CD4-positive, alpha-beta T cell treated with Interleukin-21 for 1 hour (primary cell): ENCODE results near the gene TMOD3.
"Not testable (repeated sequence)": the region's sequence is repeated elsewhere in the genome, so short reads cannot be mapped to it uniquely, and the experiment has no call there.

Source experiments
- DNase-seq: peaks from one replicate; pipeline ENCODE4 v3.0.0-alpha.2; 2020

Gene TMOD3

DNA sequence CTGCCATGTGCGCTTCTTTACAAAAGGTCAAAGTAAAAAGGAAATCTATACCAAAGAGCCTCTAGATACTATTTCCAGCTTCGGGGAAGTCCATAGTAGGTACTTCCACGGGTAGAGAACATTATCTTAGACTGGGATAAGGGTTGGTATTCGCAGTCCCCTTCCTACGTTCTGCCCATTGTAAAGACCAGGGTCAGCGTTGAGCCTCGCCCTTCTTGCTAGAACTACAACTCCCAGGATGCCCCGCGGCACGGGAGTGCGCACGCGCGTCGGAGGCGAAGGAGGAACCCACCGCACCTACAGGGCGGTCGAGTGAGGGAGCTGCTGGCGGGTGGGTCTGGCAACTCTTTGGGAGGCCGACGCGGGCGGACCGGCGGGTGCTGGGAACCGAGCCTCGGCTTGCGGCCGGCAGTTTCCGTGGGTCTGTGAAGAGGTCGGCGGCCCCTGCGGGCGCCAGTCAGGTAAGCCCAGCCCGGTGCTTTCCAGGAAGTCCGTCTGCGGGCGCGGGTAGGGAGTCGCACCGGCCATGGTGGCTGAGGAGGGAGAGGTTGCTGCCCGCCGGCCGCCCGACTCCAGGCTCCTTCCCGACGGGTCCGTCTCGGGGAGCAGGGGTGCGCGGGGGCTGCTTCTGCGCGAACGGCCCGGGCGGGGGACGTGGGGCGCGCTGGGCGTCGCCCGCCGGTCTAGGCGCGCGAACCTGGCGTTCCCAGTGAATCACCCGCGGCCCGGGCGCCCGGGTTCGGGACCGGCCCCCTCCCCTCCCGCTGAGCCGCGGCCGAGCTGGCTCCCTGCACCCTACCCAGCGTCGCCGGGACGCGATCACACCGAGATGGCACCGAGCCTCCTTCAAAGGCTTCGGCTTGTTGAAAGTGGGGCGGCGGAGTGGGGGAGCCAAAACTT, at the start of gene TMOD3:
Gene TMOD3 (plus strand): TSS at position 278 of the 900 bp plus-strand sequence. CDS start 33,232 bp downstream, outside the sequence.
- DNase-seq: peak; percentile 91

DNA sequence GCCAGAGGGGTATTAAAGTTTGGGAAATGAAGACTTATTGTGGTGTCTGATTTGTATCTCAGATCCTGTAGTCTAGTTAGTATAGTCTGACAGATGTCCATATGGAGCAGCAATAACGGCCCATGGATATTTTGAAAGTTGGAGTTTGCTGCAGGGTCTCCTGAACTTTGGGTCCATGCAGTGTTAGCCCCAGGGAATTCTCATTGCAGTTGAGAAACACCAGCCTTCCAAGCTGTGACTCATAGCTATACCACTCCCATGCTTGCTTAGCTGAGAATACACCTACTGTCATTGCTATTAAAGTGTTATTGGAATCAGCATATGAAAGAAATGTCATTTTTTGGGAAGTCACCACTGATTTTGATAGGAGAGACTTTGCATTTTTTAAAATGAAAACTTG, 48.8 kb upstream of the TMOD3 start:
- DNase-seq: no peak

DNA sequence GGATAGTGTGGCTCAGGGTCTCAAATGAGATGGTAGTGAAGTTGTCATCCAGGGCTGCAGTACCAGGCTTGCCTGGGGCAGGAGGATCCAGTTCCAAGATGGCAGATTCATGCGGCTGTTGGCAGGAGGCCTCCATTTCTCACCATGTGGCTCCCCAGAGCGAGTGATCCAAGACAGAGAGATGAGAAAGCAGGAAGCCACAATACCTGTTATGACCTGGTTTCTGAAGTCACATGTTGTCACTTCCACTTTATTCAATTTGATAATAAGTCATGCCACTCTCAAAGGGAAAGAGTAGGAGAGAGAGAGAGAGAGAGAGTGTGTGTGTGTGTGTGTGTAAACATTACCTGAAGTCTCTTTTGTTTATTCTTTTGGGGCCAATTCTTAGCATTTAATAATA, 47.9 kb upstream of the TMOD3 start:
- no peak for DNase-seq

DNA sequence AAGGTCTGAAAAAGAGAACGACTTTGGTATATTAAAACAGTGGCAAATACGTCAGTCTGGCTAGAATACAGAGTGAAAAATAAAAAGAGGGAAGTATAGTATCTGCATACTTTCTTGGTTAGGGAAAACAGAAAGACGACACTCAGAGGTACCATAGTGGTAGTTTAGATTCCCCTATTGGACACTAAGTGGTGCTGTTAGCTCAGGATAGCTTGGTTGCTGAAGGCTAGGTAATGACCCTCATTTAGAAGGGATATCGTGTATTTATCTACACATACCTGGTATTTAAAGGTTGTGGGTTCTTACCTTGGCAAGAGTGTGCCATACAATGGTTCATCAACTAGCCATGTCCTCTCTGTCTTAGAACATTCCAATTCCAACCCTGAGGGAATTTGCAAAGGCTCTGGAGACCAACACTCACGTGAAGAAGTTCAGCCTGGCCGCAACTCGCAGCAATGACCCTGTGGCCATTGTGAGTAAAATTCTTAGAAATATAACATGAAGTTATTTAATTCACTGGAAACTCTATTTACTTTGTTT, 47.0 kb upstream of the TMOD3 start:
- DNase-seq: no peak

DNA sequence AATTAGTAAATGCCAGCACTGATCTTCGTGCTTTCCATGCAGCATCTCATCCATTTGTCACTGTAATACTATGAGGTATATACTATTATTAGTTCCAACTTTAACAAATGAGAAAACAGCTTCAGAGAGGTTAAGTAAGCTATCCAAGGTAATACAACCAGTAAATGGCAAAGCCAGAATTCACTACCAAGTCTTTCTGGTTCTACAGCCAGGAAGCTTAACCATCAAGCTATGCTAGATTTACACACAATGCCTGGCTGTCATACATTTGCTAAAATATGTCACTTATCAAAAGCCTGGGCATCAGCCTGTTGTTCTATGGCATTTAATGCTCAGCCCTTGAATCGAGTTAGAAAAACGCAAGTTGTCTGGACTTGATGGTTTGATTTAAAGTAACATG, 45.5 kb upstream of the TMOD3 start:
- no peak for DNase-seq

DNA sequence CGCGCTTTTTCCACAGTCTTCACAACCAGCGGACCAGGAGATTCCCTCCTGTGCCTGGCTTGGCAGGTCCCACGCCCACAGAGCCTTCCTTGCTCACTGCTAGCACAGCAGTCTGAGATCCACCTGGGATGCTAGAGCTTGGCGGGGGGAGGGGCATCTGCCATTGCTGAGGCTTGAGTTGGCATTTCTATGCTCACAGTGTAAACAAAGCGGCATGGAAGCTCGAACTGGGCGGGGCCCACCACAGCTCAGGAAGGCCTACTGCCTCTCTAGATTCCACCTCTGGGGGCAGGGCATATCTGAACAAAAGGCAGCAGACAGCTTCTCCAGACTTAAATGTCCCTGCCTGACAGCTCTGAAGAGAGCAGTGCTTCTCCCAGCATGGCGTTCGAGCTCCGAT, 42.3 kb upstream of the TMOD3 start:
- DNase-seq: not testable (repeated sequence)

DNA sequence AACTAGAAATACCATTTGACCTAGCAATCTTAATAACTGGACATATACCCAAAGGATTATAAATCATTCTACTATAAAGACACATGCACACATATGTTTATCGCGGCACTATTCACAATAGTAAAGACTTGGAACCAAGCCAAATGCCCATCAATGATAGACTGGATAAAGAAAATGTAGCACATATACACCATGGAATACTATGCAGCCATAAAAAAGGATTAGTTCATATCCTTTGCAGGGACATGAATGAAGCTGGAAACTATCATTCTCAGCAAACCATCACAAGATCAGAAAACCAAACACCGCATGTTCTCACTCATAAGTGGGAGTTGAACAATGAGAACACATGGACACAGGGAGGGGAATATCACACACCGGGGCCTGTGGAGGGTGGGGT, 37.0 kb upstream of the TMOD3 start:
- not testable (repeated sequence) for DNase-seq

DNA sequence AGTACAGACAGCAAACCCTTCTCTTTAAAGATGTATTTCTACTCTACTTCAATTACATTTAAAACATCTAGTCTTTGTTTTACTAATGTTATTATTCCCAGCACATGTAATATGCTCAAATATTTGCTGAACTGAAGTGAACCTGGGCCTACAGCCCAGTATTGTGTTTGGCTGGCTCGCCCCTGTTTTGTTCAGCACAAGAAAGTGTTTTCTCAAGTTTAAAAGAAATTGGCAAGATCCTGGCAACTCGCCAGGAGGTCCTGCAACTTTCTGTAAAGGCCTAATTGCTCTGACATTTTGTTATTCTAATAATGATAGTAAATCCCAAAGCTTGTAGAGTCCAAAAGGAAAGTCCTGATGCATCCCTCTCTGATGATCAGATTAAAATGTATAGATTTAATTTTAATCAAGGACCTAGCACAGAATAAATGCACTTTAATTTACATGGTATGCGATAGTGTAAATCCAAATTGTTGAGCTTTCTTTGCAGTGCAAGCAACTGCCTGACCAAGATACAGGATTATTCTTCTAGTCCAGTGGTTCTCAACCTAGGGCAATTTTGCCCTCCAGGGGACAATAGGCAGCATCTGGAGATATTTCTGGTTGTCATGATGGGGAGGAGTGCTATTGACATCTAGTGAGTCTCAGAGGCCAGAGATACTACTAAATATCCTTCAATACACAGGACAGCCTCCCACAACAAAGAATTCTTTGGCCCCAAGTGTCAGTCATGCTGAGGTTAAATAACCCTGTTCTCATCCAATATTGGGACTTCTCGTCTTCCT, 35.7 kb upstream of the TMOD3 start:
- DNase-seq: no peak

DNA sequence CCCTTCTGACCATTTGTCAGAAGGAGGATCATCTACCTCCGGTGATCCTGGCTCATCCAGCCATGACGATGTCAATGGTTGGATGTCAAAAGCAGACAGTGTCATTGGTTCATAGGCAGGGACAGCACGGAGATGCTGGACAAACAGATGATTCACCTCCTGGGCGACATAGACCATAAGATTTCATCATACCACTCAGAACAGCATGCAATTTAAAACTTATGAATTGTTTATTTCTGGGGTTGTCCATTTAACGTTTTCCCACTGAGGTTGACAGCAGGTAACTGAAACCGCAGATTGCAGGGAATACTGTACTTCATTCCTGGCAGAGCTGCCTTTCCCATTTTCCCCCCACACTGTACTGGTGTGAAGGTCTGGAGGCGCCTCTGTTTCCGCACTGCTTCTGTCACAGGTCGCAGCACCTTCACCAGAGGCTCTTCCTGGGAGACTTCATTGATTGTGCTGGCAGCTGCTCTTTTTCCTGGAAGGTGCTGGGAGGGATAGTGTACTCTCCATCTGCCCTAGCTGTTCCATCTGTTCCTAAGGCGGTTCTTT, 32.5 kb upstream of the TMOD3 start:
- DNase-seq: no peak

DNA sequence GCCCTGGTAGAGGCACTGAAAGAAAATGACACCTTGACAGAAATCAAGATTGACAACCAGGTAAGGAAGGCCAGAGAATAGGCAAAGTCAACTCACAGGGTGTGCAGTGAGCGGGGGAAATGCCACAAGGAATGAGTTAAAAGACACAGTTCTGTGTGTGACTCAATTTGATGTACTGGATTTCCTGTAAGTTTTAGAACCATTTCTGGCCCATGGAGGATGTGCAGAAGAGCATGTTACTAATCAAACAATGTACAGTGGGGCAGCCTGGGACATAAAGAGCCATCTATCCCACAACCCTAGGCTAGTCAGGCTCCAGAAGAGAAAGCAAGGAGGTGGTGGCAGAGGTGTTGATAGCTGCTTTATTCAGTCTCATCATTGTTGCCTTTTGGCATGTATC, 31.2 kb upstream of the TMOD3 start:
- no peak for DNase-seq

DNA sequence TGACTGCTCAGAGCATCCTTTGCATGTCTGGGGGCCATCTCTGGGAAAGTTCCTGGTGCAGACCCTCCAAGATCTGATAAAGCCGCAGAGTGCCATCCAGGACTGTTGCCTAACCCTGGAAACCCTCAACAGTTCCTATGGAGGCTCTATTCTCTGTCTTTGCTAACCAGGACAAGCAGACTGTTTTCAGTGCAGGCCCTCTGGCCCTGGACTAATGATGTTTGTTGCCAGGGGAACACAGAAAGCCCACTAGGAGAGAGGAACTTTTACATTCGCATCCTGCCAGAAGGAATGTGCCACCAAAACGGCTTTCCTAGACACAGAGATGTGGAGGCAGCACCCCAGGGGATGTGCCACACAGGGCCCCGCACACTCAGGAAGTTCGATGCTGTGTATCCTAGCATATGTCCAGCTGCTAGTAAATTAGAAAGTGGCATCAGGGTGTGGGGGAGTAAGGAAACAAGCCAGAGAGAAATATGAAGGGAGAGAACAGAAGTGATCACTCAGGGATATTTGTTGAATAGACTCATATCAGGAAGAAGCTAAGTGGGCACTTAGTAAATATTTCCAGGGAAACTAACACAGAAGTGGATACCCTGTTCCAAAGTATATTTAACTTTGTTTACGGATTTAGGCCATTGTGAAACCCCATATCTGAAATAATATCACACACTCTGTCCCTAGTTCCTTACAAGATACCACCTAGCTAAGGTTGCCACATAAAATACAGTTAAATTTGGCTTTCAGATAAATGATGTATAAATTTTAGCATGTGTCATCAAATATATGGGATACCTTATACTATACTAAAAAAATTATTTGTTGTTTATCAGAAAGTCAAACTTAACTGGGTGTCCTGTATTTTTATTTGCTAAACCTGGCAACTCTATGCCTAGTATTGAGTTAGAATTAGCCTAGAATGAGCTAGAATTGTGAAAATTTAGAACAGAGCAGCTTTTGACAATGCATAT, 29.9 kb upstream of the TMOD3 start:
- no peak for DNase-seq

DNA sequence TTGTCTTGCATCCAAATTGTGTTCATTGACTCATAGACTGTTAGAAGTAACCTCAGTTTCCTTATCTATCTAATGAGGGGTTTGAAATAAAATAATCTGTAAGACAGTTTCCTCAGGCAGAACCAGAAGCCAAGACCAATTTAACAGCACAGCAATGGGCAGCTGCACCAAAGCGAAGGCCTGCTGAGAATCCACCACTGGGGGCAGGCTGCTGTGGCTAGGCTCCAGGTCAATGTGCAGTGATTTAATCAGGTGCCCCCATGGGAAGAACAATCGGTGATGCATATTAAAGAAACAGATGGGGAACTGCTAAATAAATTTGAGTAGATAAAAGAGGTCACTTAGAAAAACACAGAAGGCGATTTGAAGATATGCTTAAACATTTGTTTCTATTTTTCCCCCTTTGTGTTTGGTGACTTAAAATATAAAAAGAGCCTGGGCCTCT, 28.0 kb upstream of the TMOD3 start:
- no peak for DNase-seq

DNA sequence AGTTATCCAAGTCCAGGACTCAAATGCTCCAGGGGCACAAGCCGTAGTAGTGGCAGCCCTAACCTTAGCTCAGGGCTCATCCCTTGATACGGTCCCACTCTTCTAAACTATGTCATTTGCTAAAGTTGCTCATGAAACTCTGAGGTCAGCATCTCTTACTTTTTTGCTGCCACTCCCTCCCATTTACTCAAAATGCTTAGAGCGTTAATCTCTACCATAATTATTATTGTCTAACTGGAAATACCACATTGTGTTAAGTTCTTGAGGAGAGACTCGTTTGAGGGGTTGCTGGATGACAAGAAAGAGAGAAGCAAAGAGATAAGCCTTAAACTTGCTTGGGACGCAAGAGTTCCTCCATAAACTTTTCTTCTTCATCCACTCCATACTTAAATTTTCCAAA, 26.9 kb upstream of the TMOD3 start:
- DNase-seq: no peak

DNA sequence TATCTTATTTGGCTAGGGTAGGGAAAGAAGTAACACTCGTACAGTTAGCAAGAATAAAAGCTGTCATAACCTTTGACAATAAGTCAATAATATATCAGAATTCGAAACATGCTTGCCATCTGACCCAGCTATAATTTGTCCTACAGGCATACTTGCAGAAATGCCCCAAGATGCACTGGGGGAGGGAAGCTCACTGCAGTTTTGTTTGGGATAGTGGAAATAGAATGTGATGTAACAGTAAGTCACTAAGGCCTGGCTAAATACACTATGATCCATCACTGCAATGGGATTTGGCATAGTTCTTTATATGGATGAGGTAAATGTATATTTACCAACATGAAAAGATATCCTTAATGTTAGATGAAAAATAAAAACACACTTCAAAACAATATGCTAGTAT, 25.5 kb upstream of the TMOD3 start:
- DNase-seq: no peak

DNA sequence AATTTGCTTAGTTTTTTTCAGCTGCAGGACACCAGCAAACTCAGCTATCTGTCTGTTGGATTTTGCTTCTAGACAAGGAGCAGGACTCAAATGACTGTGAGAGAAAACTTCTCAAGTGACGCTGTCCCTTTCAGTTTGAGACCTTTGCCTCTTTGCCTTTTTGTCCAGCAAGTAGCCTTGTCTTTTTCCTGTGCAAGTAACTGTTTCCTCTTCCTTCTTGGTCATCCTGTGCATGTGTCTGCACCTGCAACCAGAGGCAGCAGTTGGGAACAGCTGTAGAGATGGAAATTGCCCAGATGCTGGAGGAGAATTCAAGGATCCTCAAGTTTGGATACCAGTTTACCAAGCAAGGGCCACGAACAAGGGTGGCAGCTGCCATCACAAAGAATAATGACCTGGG, 23.3 kb upstream of the TMOD3 start:
- no peak for DNase-seq

DNA sequence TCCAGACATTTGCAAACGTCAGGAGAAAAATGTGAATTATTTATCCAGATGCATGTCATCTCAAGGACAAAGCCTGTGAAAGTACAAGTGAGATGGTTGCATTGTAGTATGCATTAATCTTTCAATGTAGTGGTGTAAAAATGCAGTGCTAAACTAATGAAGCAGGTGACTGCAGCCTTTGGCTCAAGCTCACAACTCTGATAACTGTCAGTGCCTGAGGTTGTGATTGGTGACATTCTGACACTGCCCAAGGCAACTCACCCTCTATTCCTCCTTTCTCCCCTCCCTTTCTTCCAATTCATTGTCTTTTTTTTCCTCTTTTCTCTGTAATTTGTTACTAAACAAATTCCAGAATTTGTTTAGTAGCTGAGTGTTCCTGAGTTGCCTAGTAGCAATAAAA, 20.0 kb upstream of the TMOD3 start:
- no peak for DNase-seq

DNA sequence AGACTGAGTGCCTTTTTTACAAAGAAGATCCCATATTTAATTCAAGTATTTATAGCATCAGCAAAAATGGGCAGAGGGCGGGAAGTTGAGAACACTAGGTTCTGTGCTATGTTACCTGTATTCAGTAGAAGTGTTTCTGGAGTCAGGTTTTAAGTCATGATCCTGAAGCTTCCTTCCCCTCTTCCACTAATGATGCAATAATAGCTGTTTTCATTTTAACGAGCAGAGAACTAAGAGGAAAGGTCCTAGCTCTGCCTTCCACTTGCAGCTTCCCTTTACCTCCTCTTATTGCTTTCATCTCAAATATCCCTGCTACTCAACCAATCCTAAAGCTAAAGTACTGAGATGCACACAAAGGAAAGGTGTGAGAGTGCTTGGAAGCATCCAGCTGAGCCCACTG, 16.9 kb upstream of the TMOD3 start:
- DNase-seq: no peak

DNA sequence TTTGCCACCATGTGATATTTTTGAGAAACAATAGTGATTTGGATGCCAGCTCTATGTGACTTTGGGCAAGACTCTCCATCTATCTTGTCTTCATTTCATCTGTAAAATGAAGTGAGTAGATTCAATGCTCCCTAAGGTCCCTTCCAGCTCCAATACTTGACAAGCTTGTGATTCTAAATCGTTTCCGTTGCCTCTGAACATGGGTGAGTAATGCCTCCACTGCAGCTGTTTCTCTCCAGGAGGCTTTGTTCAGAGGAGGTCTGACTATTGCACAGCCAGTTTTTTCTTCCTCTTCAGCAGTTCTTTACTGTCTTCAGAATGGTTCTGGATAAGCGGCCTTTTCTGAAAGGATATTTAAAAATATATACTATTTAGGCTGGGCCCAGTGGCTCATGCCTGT, 14.8 kb upstream of the TMOD3 start:
- no peak for DNase-seq

DNA sequence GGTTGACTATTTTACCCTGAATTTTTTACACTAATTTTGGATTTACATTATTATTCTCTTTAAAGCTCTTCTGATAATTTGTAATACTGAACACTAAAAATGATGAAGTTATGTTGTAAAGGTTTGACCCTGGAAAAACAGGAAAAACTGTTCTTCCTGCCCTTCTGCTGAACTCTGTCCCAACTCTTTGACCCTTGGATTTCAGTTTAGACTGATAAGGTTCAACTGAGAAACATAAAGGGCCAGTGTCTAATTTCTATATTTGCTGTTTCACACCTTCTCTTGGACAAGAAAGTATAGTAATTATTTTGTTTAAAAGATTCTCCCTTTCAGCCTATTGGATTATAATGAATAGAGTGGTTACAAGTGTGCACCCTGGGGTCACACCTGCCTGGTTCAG, 12.8 kb upstream of the TMOD3 start:
- no peak for DNase-seq

DNA sequence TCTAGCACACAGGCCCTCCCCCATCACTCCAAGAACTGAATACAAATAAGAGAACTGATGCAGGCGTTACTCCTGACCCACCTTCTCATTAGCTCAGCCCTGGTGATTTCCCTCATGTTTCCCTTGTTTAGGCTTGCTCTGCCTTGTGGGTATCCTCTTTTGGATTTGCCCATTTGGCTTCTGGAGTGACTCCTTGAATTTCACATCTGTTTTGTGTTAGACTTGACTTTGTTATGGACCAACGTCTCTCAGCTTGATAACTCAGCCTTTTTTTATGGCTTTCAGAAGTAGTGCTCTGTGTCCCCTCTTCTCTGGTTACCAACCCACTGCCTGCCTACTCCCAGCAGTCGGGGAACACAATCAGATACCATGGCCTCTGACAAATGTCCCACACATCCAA, 11.3 kb upstream of the TMOD3 start:
- DNase-seq: no peak

DNA sequence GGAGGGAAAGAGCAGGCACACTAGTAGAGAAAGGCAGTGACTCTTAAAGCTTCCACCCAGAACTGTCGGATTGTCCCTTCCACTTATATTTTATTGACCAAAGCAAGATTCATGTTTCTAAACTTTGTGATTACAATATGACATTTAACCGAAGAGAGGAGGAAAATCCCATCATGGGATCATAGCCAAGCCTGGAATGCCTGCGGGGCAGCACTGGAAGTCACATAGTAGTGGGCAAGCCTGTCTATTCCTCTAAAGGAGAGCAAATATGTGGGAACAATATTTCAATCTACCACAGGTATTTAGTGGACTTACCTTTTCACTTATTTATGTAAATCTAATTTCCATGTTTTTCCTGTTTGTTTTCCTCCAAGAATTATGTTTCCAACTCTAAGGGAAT, 3.8 kb upstream of the TMOD3 start:
- no peak for DNase-seq

DNA sequence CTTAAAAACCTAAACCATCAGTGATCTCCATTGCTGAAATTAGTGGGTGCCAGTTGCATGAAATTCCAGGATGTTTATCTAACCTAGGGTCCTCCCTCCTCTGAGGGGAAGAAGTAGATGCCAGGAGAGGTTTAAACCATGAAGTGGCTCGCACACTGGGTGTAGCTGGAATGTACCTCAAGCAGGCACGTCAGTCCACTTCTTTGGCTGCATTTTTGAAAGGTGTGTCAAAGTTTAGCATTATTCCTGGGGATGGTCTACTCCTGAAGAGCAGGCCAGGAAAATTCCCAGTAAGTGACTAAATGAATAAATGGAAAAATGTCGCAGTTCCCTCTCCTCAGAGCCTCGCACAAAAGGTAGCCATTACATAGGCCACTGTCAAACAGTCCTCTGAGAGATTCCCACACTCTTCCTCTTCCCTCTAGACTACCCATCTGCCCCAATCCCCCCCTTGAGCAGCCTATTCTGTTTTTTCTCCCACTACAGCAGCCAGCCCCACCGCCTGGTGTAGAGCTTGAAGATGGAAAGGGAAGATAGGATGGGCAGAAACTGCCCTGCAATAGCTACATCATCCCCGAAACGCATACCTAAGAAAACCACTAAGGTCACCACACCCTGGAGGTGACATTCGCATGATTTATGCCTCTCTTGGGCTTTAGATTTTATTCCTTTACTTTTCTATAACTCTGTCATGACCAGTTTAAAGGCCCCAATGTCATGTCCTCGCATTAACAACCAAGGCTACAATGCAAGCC, 655 bp upstream of the TMOD3 start:
- DNase-seq: no peak
